A549 (cell line): ENCODE measurements around the gene KCNJ6. TPM values are rescaled to one million over a fixed set of nuclear protein-coding genes. Genes with fewer than 3 reads are reported as not detected.
A peak's percentile ranks its signal among the peaks of the same experiment; 100 is the strongest.

Experiments
- ATAC-seq, 2 experiments: fragments of 200-7000 bp in 1 of 2; fragments of >200 bp in 1 of 2; cut with Nextera tagmentation in 1 of 2; cut with Tn5 transposase in 1 of 2; 3 replicates each; pipeline versions ENCODE4 v1.8.0 to v1.9.1; 2018 to 2020; ENCODE audit warnings: mild to moderate bottlenecking in 1 of 2, moderate library complexity in 1 of 2
- CTCF ChIA-PET: fragments of 300-600 bp; sonication (Branson Sonifier 250); formaldehyde crosslinking; extraction: SDS; loops from one replicate; lab custom pipeline; 2021; ENCODE audit warnings: antibody characterized with exemption, inconsistent platforms; lab: Yijun Ruan, JAX
- POLR2A ChIA-PET: fragments of 350-600 bp; formaldehyde crosslinking; extraction: SDS; loops from one replicate; lab custom pipeline; 2021; ENCODE audit warnings: antibody characterized with exemption, inconsistent platforms; lab: Yijun Ruan, JAX
- DNase-seq, 2 experiments: peaks; one replicate each; pipeline versions ENCODE4 v3.0.0 to v3.0.0-alpha.2; 2011 to 2016; ENCODE audit warnings: low read depth in 1 of 2, low spot score in 1 of 2
- FAIRE-seq: peaks from 2 replicates; lab custom pipeline; 2011; peaks lifted over from hg19 to GRCh38; lab: Jason Lieb, UNC
- H3K27ac ChIP-seq, 2 experiments: fragments of >200 bp; sonication (Bioruptor Twin); formaldehyde crosslinking; 3 replicates each; pipeline ENCODE4 v1.5.1; 2016 to 2017
- H3K4me1 ChIP-seq: fragments of >200 bp; sonication (Bioruptor Twin); formaldehyde crosslinking; 3 replicates; pipeline ENCODE4 v1.6.1; 2016
- H3K4me2 ChIP-seq: fragments of >200 bp; sonication (Bioruptor Twin); formaldehyde crosslinking; 3 replicates; pipeline ENCODE4 v1.6.1; 2016
- H3K4me3 ChIP-seq: fragments of >200 bp; sonication (Bioruptor Twin); formaldehyde crosslinking; 3 replicates; pipeline ENCODE4 v1.5.1; 2016
- H3K9me3 ChIP-seq: fragments of >200 bp; sonication (Bioruptor Twin); formaldehyde crosslinking; 3 replicates; pipeline ENCODE4 v1.6.1; 2016
- BCL3 ChIP-seq: fragments of >200 bp; sonication (Bioruptor Twin); formaldehyde crosslinking; IDR thresholded peaks from 3 replicates; pipeline ENCODE4 v1.6.1; 2016
- BHLHE40 ChIP-seq: IDR thresholded peaks from 2 replicates; pipeline ENCODE4 v1.6.1; 2012; ENCODE audit warnings: low read depth, low read length, inconsistent platforms
- CBX8 ChIP-seq: fragments of 200-600 bp; sonication (generic); IDR thresholded peaks from 2 replicates; pipeline ENCODE4 v1.6.1; 2016
- CHD4 ChIP-seq: fragments of 200-600 bp; sonication (generic); IDR thresholded peaks from 2 replicates; pipeline ENCODE4 v1.6.1; 2016; ENCODE audit warnings: antibody characterized with exemption, mild to moderate bottlenecking, borderline replicate concordance
- EP300 ChIP-seq, 2 experiments: fragments of >200 bp; sonication (Bioruptor Twin); formaldehyde crosslinking; IDR thresholded peaks; 2 replicates in 1 of 2; 3 replicates in 1 of 2; pipeline ENCODE4 v1.6.1; 2016 to 2017
- ESRRA ChIP-seq: fragments of 150-350 bp; IDR thresholded peaks from 2 replicates; pipeline ENCODE4 v1.6.1; 2014; ENCODE audit warnings: mild to moderate bottlenecking, low read length, borderline replicate concordance
- FOSB ChIP-seq: fragments of 250-450 bp; sonication (Bioruptor Pico); IDR thresholded peaks from 2 replicates; pipeline ENCODE4 v1.5.0; 2020; ENCODE audit warnings: mild to moderate bottlenecking, moderate library complexity
- GATA3 ChIP-seq: IDR thresholded peaks from 2 replicates; pipeline ENCODE4 v1.6.1; 2012; ENCODE audit warnings: borderline replicate concordance
- HES2 ChIP-seq: fragments of >200 bp; sonication (Bioruptor Twin); formaldehyde crosslinking; IDR thresholded peaks from 2 replicates; pipeline ENCODE4 v1.6.1; 2016
- HEYL ChIP-seq: fragments of 250-450 bp; sonication (Bioruptor Pico); IDR thresholded peaks from 2 replicates; pipeline ENCODE4 v1.8.0; 2021; ENCODE audit warnings: mild to moderate bottlenecking, moderate library complexity
- MAX ChIP-seq: IDR thresholded peaks from 2 replicates; pipeline ENCODE4 v1.6.1; 2012
- MAZ ChIP-seq: fragments of 150-350 bp; IDR thresholded peaks from 2 replicates; pipeline ENCODE4 v1.6.1; 2014; ENCODE audit warnings: antibody characterized with exemption, low read depth, low read length, borderline replicate concordance
- NFE2L2 ChIP-seq: fragments of 150-350 bp; conservative IDR thresholded peaks from 2 replicates; pipeline ENCODE4 v1.6.1; 2014; ENCODE audit warnings: low read length
- POLR2AphosphoS2 ChIP-seq: conservative IDR thresholded peaks from 2 replicates; pipeline ENCODE4 v1.6.1; 2012; ENCODE audit warnings: low read length, improper control_type of control experiment, inconsistent platforms
- RNF2 ChIP-seq: fragments of 200-600 bp; sonication (generic); IDR thresholded peaks from 2 replicates; pipeline ENCODE4 v1.6.1; 2016; ENCODE audit warnings: low read depth, mild to moderate bottlenecking, antibody characterized with exemption, moderate library complexity, borderline replicate concordance
- SMC3 ChIP-seq: fragments of >200 bp; sonication (Bioruptor Twin); formaldehyde crosslinking; IDR thresholded peaks from 3 replicates; pipeline ENCODE4 v1.6.1; 2018; ENCODE audit warnings: inconsistent platforms
- ZC3H11A ChIP-seq: fragments of 450-650 bp; IDR thresholded peaks from 2 replicates; pipeline ENCODE4 v1.6.1; 2014; ENCODE audit warnings: antibody characterized with exemption, mild to moderate bottlenecking
- ZNF302 ChIP-seq: fragments of 250-450 bp; sonication (Bioruptor Pico); IDR thresholded peaks from 2 replicates; pipeline ENCODE4 v1.9.0; 2021; ENCODE audit warnings: inconsistent platforms, mild to moderate bottlenecking, moderate library complexity
- WGBS: methylation state at CpG from one replicate; pipeline ENCODE4 v1.1.6; 2017; ENCODE audit errors: missing lambda C conversion rate; 5-methylcytosine and 5-hydroxymethylcytosine counted together
- polyA plus RNA-seq, 4 experiments: library from polyadenylated mRNA; depleted of rRNA in 3 of 4; stranded (reverse); fragments of >200 nt; fragmentation: RNase III in 1 of 4; extraction: RNeasy Plus Mini Kit Qiagen cat#74134 plus additional on column Dnase treatment in 1 of 4; gene quantifications; 2 replicates in 3 of 4; 3 replicates in 1 of 4; pipeline ENCODE4 v1.2.3, GENCODE V29; 2011 to 2017
- TF ChIP-seq, protein P1 (sequence below): fragments of 250-450 bp; sonication (Bioruptor Pico); IDR thresholded peaks from 2 replicates; pipeline ENCODE4 v1.5.0; 2021; ENCODE audit warnings: mild to moderate bottlenecking, moderate library complexity, borderline replicate concordance
- TF ChIP-seq, protein P2 (sequence below): IDR thresholded peaks from 2 replicates; pipeline ENCODE4 v1.6.1; 2012
- TF ChIP-seq, protein P3 (sequence below): IDR thresholded peaks from 2 replicates; pipeline ENCODE4 v1.6.1; 2012; ENCODE audit warnings: low read depth, borderline replicate concordance

KCNJ6 gene
- polyA plus RNA-seq, 2 of the 4 experiments (the other 2 are of a cell fraction): 0.68 to 1.4 TPM

DNA sequence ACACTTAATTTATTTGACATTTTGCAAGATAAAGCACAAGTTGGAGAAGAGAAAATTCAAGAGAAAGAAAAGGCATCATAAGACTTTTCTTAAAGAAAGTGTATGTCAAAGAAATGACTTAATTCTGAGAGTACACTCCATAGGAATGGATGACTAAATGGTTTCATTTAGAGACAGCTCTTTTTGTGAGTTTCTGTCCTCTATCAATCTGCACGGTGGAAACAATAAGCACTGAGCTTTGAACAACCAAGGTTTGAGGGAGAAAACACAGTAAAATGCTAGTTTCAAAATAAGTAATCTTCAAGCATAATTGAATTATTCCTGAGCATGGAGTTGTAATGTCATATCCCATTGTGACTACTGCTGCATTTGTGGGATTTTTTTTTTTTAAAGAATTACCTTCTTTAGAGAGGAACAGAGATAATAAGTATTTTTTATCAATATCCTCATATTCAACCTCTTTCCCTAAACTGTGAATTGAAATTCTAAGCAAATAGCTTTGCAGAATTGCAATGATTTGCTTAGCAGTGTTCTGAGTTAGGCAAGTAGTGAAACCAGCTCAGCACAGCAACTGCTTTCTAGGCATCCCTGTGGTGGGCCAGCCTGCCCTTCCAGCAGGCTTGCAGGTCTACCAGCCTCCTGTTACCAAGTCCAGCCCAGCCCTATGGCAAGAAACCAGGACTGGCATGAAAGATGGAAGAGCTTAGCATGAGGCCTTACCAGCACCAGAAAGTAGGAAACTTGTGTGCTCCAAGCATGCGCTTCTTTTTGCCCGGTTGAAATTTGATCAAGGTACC lies 38.2 kb downstream of the KCNJ6 start:
- H3K9me3 ChIP-seq: no peaks in the 10 kb centered on the region
- POLR2A ChIA-PET: no interaction called here
- peak overlapping the region; percentile 45; the same call in 1 of the 3 replicates for H3K4me2 ChIP-seq
- no peak for ATAC-seq
- no peak for TF ChIP-seq RNF2
- TF ChIP-seq ZNF302 (CRISPR knock-in tag): no peak
- no peak for TF ChIP-seq ZC3H11A
- no peak for TF ChIP-seq CBX8
- TF ChIP-seq MAX: no peak
- TF ChIP-seq GATA3: no peak
- no peak for TF ChIP-seq HES2
- TF ChIP-seq BHLHE40: no peak
- no peak for TF ChIP-seq POLR2AphosphoS2
- no peak for TF ChIP-seq SMC3
- TF ChIP-seq EP300 (IDR thresholded peaks at IDR 0.05): no peak
- TF ChIP-seq, protein P1, sequence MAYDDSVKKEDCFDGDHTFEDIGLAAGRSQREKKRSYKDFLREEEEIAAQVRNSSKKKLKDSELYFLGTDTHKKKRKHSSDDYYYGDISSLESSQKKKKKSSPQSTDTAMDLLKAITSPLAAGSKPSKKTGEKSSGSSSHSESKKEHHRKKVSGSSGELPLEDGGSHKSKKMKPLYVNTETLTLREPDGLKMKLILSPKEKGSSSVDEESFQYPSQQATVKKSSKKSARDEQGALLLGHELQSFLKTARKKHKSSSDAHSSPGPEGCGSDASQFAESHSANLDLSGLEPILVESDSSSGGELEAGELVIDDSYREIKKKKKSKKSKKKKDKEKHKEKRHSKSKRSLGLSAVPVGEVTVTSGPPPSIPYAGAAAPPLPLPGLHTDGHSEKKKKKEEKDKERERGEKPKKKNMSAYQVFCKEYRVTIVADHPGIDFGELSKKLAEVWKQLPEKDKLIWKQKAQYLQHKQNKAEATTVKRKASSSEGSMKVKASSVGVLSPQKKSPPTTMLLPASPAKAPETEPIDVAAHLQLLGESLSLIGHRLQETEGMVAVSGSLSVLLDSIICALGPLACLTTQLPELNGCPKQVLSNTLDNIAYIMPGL (CRISPR knock-in tag): no peak
- TF ChIP-seq FOSB: no peak
- TF ChIP-seq, protein P2, sequence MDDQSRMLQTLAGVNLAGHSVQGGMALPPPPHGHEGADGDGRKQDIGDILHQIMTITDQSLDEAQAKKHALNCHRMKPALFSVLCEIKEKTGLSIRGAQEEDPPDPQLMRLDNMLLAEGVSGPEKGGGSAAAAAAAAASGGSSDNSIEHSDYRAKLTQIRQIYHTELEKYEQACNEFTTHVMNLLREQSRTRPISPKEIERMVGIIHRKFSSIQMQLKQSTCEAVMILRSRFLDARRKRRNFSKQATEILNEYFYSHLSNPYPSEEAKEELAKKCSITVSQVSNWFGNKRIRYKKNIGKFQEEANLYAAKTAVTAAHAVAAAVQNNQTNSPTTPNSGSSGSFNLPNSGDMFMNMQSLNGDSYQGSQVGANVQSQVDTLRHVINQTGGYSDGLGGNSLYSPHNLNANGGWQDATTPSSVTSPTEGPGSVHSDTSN: no peak
- TF ChIP-seq, all 56 proteins: peak for 0
- FAIRE-seq: no peak
- Histone ChIP-seq H3K27ac (peak overlapping the region; percentile 46 to 76; a peak in 4 of 6 replicates), H3K4me3 (no peak overlapping the region), H3K4me1 (peaks cover 47% of the 10 kb centered on the region)
- WGBS: 86% methylated on average over 3 of the region's 3 CpGs
- CTCF ChIA-PET: no interaction called here
- DNase-seq: no peak

DNA sequence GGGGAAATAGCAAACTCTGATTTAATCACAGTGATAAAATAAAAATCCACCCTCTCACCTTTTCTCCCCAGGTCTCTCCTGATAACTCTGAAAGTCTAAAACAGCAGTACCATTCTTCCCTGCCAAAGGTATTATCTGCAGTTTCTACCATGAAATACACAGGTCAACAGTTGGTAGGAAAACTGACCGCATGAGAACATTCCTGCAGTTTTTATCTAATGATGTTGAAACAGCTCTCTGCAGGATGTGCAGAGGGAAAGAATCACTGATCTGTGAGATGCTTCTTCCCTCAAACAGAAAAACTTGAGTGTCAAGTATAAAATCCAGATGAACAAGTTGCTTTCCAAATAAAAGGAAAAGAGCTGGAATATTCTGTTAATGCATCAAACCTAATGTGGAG lies 39.1 kb downstream of the KCNJ6 start:
- POLR2A ChIA-PET: no interaction called here
- CTCF ChIA-PET: no interaction called here
- no peak for FAIRE-seq
- H3K4me1 ChIP-seq: peaks cover 50% of the 10 kb centered on the region
- H3K4me2 ChIP-seq: peak overlapping the region; percentile 45
- no peak for DNase-seq
- 36% methylated on average over 1 of the region's 1 CpG for WGBS
- H3K4me3 ChIP-seq: no peak overlapping the region
- no peaks in the 10 kb centered on the region for H3K9me3 ChIP-seq
- ATAC-seq: no peak
- H3K27ac ChIP-seq: peak overlapping the region; percentile 46 to 63; a peak in 4 of 6 replicates
- TF ChIP-seq ESRRA (no peak), ZNF302 (CRISPR knock-in tag) (no peak), MAX (no peak), FOSB (no peak), NFE2L2 (no peak), BCL3 (no peak), CHD4 (no peak), HEYL (CRISPR knock-in tag) (no peak), MAZ (no peak)
- TF ChIP-seq, protein P3, sequence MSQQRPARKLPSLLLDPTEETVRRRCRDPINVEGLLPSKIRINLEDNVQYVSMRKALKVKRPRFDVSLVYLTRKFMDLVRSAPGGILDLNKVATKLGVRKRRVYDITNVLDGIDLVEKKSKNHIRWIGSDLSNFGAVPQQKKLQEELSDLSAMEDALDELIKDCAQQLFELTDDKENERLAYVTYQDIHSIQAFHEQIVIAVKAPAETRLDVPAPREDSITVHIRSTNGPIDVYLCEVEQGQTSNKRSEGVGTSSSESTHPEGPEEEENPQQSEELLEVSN: no peak
